GM12878 (cell line): Measurements from ENCODE around the gene CGGBP1. TPM values are rescaled to one million over a fixed set of nuclear protein-coding genes. Genes with fewer than 3 reads are reported as not detected.

Source experiments
- ATAC-seq: fragments of 200-7000 bp; cut with Tn5 transposase; 3 replicates; pipeline ENCODE4 v1.9.1; 2020; ENCODE audit warnings: mild to moderate bottlenecking, moderate library complexity
- BruUV-seq: library from RNA; stranded (reverse); fragments of 400-500 nt; replicated peaks from 2 replicates; lab custom pipeline; 2021; lab: Mats Ljungman, UMichigan
- CTCF ChIA-PET: fragments of 300-600 bp; sonication (Branson Sonifier 250); formaldehyde crosslinking; extraction: SDS; loops from one replicate; lab custom pipeline; 2021; ENCODE audit warnings: inconsistent platforms; lab: Yijun Ruan, JAX
- POLR2A ChIA-PET: fragments of 350-600 bp; formaldehyde crosslinking; extraction: SDS; loops from one replicate; lab custom pipeline; 2021; ENCODE audit warnings: inconsistent platforms; lab: Charles Lee
- RAD21 ChIA-PET: fragments of 300-600 bp; sonication (Branson Sonifier 250); formaldehyde crosslinking; loops from one replicate; lab custom pipeline; 2023; ENCODE audit warnings: antibody characterized with exemption; ENCODE audit not compliant: unreplicated experiment; lab: Charles Lee
- SMC1A ChIA-PET: fragments of 300-600 bp; sonication (Branson Sonifier 250); formaldehyde crosslinking; loops from one replicate; lab custom pipeline; 2023; ENCODE audit not compliant: unreplicated experiment, uncharacterized antibody; lab: Charles Lee
- DNase-seq: peaks from one replicate; pipeline ENCODE4 v3.0.0-alpha.2; 2011; ENCODE audit warnings: low read depth, low spot score
- FAIRE-seq: peaks from 3 replicates; lab custom pipeline; 2011; peaks lifted over from hg19 to GRCh38; lab: Jason Lieb, UNC
- H2AFZ ChIP-seq: 2 replicates; pipeline ENCODE4 v1.6.0; 2011; ENCODE audit warnings: low read depth, low read length, control low read depth; ENCODE audit not compliant: control insufficient read depth
- H3K27ac ChIP-seq: 2 replicates; pipeline ENCODE4 v1.5.1; 2011; ENCODE audit warnings: control low read depth; ENCODE audit not compliant: control insufficient read depth, insufficient read depth
- H3K27me3 ChIP-seq, 2 experiments: replicated peaks in 1 of 2; 2 replicates each; pipeline versions ENCODE4 v1.6.0 to v1.6.1; 2011; ENCODE audit warnings: low read length in 1 of 2; ENCODE audit not compliant: control insufficient read depth in 2 of 2, insufficient read depth in 2 of 2
- H3K36me3 ChIP-seq, 2 experiments: 2 replicates each; pipeline ENCODE4 v1.5.1; 2011; ENCODE audit warnings: low read length in 1 of 2; ENCODE audit not compliant: control insufficient read depth in 2 of 2, insufficient read depth in 2 of 2
- H3K4me1 ChIP-seq: 2 replicates; pipeline ENCODE4 v1.6.1; 2011; ENCODE audit warnings: mild to moderate bottlenecking, low read length, moderate library complexity, mixed read lengths; ENCODE audit not compliant: control insufficient read depth, insufficient read depth
- H3K4me2 ChIP-seq: 2 replicates; pipeline ENCODE4 v1.6.0; 2011; ENCODE audit warnings: control low read depth; ENCODE audit not compliant: control insufficient read depth, insufficient read depth
- H3K4me3 ChIP-seq: fragments of 200-600 bp; sonication (generic); 2 replicates; pipeline ENCODE4 v1.5.1; 2016
- H3K79me2 ChIP-seq: 2 replicates; pipeline ENCODE4 v1.6.0; 2011; ENCODE audit warnings: low read length; ENCODE audit not compliant: control insufficient read depth, insufficient read depth
- H3K9ac ChIP-seq: 2 replicates; pipeline ENCODE4 v1.8.0; 2011; ENCODE audit warnings: low read length, control low read depth, mixed read lengths; ENCODE audit not compliant: control insufficient read depth, insufficient read depth
- H3K9me3 ChIP-seq: replicated peaks from 3 replicates; pipeline ENCODE4 v1.5.1; 2011; ENCODE audit warnings: mild to moderate bottlenecking, low read length; ENCODE audit not compliant: control insufficient read depth, insufficient read depth
- H4K20me1 ChIP-seq: 2 replicates; pipeline ENCODE4 v1.6.0; 2011; ENCODE audit not compliant: control insufficient read depth, insufficient read depth
- CHD1 ChIP-seq: IDR thresholded peaks from 2 replicates; pipeline ENCODE4 v1.6.1; 2012; ENCODE audit warnings: low read depth, low read length, improper control_type of control experiment
- EGR1 ChIP-seq, 2 experiments: IDR thresholded peaks; 1 replicate in 1 of 2; 2 replicates in 1 of 2; pipeline ENCODE4 v1.6.1; 2011 to 2012; ENCODE audit warnings: low read depth in 2 of 2, low read length in 2 of 2, borderline replicate concordance in 1 of 2, mild to moderate bottlenecking in 1 of 2, moderate library complexity in 1 of 2
- FOXK2 ChIP-seq: fragments of 450-650 bp; IDR thresholded peaks from 2 replicates; pipeline ENCODE4 v1.6.1; 2017; ENCODE audit warnings: mild to moderate bottlenecking, moderate library complexity
- GATAD2B ChIP-seq: fragments of 450-650 bp; conservative IDR thresholded peaks from 2 replicates; pipeline ENCODE4 v1.6.1; 2017; ENCODE audit warnings: low read depth, mild to moderate bottlenecking, moderate library complexity
- MYB ChIP-seq: fragments of 150-350 bp; IDR thresholded peaks from 2 replicates; pipeline ENCODE4 v1.6.1; 2014; ENCODE audit warnings: mild to moderate bottlenecking, low read depth, low read length, borderline replicate concordance
- NBN ChIP-seq: fragments of 450-650 bp; IDR thresholded peaks from 2 replicates; pipeline ENCODE4 v1.6.1; 2016
- NFIC ChIP-seq: IDR thresholded peaks from 2 replicates; pipeline ENCODE4 v1.6.1; 2012; ENCODE audit warnings: low read depth, mild to moderate bottlenecking, inconsistent platforms, low read length, moderate library complexity
- NR2C1 ChIP-seq: fragments of 450-650 bp; IDR thresholded peaks from 2 replicates; pipeline ENCODE4 v1.6.1; 2017; ENCODE audit warnings: antibody characterized with exemption, mild to moderate bottlenecking, moderate library complexity
- NR2C2 ChIP-seq: IDR thresholded peaks from 2 replicates; pipeline ENCODE4 v1.6.1; 2011; ENCODE audit warnings: borderline replicate concordance, low read depth; ENCODE audit not compliant: control insufficient read depth, insufficient read length
- PAX5 ChIP-seq: IDR thresholded peaks from 2 replicates; pipeline ENCODE4 v1.6.1; 2011; ENCODE audit warnings: low read depth, low read length, borderline replicate concordance
- POLR2A ChIP-seq: IDR thresholded peaks from 2 replicates; pipeline ENCODE4 v1.6.1; 2011; ENCODE audit warnings: low read depth, mild to moderate bottlenecking, low read length
- RFX5 ChIP-seq: IDR thresholded peaks from 2 replicates; pipeline ENCODE4 v1.6.1; 2011; ENCODE audit warnings: low read depth, low read length, improper control_type of control experiment
- SPI1 ChIP-seq: IDR thresholded peaks from 2 replicates; pipeline ENCODE4 v1.6.1; 2011; ENCODE audit warnings: low read depth, mild to moderate bottlenecking, low read length, moderate library complexity, borderline replicate concordance; ENCODE audit not compliant: insufficient read depth
- ZNF622 ChIP-seq: fragments of 450-650 bp; IDR thresholded peaks from 2 replicates; pipeline ENCODE4 v1.6.1; 2017; ENCODE audit warnings: mild to moderate bottlenecking, inconsistent platforms
- WGBS: methylation state at CpG from one replicate; pipeline ENCODE4 v1.1.6; 2016; ENCODE audit warnings: low lambda C conversion rate; ENCODE audit not compliant: insufficient replicate concordance, insufficient coverage; ENCODE audit errors: missing lambda C conversion rate; 5-methylcytosine and 5-hydroxymethylcytosine counted together
- in situ Hi-C: fragments of 300-500 bp; cut with MboI; formaldehyde crosslinking; loops from 9 replicates; pipeline ENCODE4 v1.14.3; 2018; ENCODE audit warnings: mixed read lengths
- intact Hi-C: fragments of 100-400 bp; cut with micrococcal nuclease; formaldehyde crosslinking; loops from one replicate; pipeline ENCODE4 v1.14.2; 2022; ENCODE audit not compliant: unreplicated experiment
- polyA plus RNA-seq, 11 experiments: library from polyadenylated mRNA; depleted of rRNA in 4 of 11; unstranded in 6 of 11; stranded (reverse) in 5 of 11; fragments of >200 nt; fragmentation: Nextera tagmentation in 4 of 11; fragmentation: Illumina TruSeq in 1 of 11; extraction: Ambion mirVana in 4 of 11; extraction: Trizol in 1 of 11; gene quantifications; 1 replicate in 1 of 11; 2 replicates in 10 of 11; pipeline versions ENCODE4 v1.2.1 to v1.2.3, GENCODE V29; 2011 to 2016; ENCODE audit warnings: inconsistent platforms in 2 of 11, missing spikeins in 2 of 11, low read depth in 1 of 11
- total RNA-seq, 4 experiments: library from RNA; depleted of rRNA in 3 of 4; stranded (reverse); fragments of >200 nt in 3 of 4; fragmentation: Illumina TruSeq in 1 of 4; extraction: Trizol in 1 of 4; gene quantifications; 2 replicates each; pipeline versions ENCODE4 v1.2.1 to v1.2.3, GENCODE V29; 2013 to 2021
- TF ChIP-seq, protein P1 (sequence below): IDR thresholded peaks from 2 replicates; pipeline ENCODE4 v1.6.1; 2012; ENCODE audit warnings: low read depth, low read length, improper control_type of control experiment
- TF ChIP-seq, protein P2 (sequence below): fragments of 450-650 bp; IDR thresholded peaks from 2 replicates; pipeline ENCODE4 v1.6.1; 2016; ENCODE audit warnings: mild to moderate bottlenecking

CGGBP1 gene
- total and polyA plus RNA-seq, 10 of the 15 experiments (the other 5 are each of a cell fraction or from before 2014, with no cell fraction given): 27.8 to 75.8 (median 50.4) TPM

DNA sequence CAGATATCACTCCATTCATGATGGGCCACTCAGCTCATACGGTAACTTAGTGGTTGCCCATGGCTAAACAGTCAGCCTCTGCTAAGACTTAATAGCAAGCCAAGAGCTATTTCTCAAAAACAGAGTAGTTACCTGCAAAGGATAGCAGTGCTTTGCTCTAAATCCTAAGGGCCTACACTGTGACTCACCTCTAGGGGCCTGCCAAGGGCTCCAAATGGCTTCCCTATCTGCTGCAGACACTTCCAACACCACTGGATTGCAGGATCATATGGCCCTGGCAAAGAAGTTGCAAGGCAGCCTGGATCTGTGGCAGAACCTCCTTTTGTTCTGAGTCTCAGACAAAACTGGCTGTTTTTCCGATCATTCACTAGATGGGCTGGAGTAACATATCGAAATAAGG is 17.8 kb downstream of the CGGBP1 start (continued):
- TF ChIP-seq, protein P1, sequence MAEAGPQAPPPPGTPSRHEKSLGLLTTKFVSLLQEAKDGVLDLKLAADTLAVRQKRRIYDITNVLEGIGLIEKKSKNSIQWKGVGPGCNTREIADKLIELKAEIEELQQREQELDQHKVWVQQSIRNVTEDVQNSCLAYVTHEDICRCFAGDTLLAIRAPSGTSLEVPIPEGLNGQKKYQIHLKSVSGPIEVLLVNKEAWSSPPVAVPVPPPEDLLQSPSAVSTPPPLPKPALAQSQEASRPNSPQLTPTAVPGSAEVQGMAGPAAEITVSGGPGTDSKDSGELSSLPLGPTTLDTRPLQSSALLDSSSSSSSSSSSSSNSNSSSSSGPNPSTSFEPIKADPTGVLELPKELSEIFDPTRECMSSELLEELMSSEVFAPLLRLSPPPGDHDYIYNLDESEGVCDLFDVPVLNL: no peak
- TF ChIP-seq, protein P2, sequence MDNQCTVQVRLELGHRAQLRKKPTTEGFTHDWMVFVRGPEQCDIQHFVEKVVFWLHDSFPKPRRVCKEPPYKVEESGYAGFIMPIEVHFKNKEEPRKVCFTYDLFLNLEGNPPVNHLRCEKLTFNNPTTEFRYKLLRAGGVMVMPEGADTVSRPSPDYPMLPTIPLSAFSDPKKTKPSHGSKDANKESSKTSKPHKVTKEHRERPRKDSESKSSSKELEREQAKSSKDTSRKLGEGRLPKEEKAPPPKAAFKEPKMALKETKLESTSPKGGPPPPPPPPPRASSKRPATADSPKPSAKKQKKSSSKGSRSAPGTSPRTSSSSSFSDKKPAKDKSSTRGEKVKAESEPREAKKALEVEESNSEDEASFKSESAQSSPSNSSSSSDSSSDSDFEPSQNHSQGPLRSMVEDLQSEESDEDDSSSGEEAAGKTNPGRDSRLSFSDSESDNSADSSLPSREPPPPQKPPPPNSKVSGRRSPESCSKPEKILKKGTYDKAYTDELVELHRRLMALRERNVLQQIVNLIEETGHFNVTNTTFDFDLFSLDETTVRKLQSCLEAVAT: no peak
- TF ChIP-seq EGR1 (IDR thresholded peaks at IDR 0.05; ENCODE audit: borderline replicate concordance in 1 of 2, low read depth in 2 of 2, low read length in 2 of 2) (no peak), POLR2A (no peak), RFX5 (no peak), NFIC (no peak), NR2C2 (no peak), SPI1 (no peak)
- TF ChIP-seq, all 136 proteins: peak for 0

DNA sequence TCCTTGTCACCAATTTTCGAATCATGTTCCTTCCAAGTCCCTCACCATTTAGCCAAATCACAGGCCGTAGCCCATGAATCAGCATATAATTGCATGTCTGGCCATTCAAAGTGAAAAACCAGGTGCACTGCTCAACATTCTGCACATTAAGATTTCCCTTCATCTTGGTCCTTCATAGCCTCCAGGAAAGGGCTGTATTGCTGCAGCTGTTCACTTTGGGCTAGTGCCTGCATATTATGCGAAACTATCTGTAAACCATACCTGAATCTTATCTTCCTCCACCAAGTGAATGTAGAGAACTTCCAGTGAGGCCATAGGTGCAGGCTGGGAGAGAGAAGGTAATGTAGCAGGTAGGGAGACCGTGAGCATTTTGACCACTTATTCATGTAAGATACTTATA is 18.3 kb downstream of the CGGBP1 start:
- Histone ChIP-seq H3K27me3 (no peaks in the 10 kb centered on the region), H3K9me3 (no peaks in the 10 kb centered on the region; the same call in 2 of the 3 replicates), H4K20me1 (no peaks in the 10 kb centered on the region), H3K27ac (no peak overlapping the region), H3K4me1 (no peaks in the 10 kb centered on the region), H3K36me3 (no peaks in the 10 kb centered on the region), H3K4me2 (no peak overlapping the region), H2AFZ (no peak overlapping the region), H3K79me2 (no peaks in the 10 kb centered on the region), H3K4me3 (no peak overlapping the region), H3K9ac (no peak overlapping the region)
- ChIA-PET SMC1A (interaction anchor here (0.9 kb wide), 1 partner anchor 11 kb away, joined by 3 read pairs; no protein-coding TSS in a partner anchor), RAD21 (no interaction called here), CTCF (interaction anchor here (0.6 kb wide), 1 partner anchor 10 kb away, joined by 3 read pairs; no protein-coding TSS in a partner anchor), POLR2A (no interaction called here)
- in situ Hi-C loops: no loop called here
- intact Hi-C loops: no loop called here
- WGBS: 53% methylated on average over 4 of the region's 4 CpGs
- ATAC-seq (no peak), DNase-seq (no peak), FAIRE-seq (no peak)
- no TSS peak for BruUV-seq
- TF ChIP-seq GATAD2B (no peak), NBN (no peak), CHD1 (no peak), POLR2A (no peak), PAX5 (no peak), FOXK2 (no peak), MYB (no peak), NR2C1 (no peak), ZNF622 (no peak)
